GM18508 (cell line): ENCODE results near the gene GTF2IRD1.
"Not testable (repeated sequence)": the region's sequence is repeated elsewhere in the genome, so short reads cannot be mapped to it uniquely, and the experiment has no call there.

Source experiments
- ATAC-seq: cut with Tn5 transposase; IDR thresholded peaks from one replicate; pipeline ENCODE4 v1.9.1; 2021; ENCODE audit warnings: moderate number of reproducible peaks; ENCODE audit not compliant: insufficient read depth, unreplicated experiment

Gene GTF2IRD1

DNA sequence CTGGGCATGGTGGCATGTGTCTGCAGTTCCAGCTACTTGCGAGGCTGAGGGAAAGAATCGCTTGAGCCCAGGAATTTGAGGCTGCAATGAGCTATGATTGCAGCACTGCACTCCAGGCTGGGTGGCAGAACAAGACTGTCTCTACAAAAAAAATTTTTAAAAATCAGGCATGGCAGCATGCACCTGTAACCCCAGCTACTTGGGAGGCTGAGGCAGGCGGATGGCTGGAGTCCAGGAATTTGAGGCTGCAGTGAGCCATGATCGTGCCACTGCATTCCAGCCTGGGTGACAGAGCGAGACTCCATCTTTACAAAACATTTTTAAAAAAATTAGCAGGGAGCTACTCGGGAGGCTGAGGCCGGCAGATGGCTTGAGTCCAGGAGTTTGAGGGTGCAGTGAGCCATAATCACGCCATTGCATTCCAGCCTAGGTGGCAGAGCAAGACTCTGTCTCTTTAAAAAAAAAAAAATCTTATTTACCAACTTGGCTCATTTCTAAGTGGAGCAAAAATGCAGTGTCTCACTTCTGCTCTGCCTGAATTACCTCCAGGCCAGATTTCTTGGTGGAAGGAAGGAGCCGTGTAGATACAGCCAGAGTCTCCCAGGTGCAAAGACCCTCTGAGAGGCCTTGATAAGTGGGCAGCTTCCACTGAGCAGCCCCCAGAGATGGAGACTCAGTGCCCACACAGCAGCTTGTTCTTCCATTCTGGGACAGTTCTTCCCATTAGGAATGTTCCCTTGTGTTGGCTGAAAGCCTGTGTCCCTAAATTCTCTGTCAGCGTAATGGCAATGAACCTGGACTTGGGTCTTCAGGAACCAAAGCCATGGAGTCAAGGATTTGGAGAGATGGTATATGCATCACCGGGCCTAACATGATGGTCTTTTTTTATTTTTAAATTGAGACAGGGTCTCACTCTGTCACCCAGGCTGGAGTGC lies 30.0 kb downstream of the GTF2IRD1 start:
- no peak for ATAC-seq

DNA sequence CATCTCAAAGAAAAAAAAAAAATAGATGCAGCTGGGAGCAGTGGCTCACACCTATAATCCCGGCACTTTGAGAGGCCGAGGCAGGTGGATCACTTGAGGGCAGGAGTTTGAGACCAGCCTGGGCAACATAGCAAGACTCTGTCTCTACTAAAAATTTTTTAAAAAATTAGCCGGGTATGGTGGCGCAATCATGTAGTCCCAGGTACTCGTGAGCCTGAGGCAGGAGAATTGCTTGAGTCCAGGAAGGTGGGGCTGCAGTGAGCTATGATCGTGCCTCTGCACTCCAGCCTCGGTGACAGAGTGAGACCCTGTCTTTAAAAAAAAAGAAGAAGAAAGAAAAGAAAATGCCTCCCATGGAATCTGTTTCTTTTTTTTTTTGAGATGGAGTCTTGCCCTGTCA lies 31.9 kb downstream of the GTF2IRD1 start:
- ATAC-seq: no peak

DNA sequence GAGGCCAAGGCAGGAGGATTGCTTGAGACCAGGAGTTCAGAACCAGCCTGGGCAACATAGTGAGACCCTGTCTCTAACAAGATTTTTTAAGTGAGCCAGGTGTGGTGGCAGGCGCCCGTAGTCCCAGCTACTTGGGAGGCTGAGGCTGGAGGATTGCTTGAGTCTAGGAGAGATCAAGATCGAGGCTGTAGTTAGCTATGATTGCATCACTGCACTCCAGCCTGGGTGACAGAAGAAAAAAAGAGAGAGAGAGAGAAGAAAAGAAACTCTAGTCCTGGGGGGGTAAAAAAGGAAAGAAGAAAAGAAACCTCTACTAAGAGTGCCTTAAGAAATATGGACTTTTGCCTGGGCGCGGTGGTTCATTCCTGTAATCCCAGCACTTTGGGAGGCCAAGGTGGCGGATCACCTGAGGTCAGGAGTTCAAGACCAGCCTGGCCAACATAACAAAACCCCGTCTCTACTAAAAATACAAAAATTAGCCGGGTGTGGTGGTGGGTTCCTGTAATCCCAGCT lies 34.9 kb downstream of the GTF2IRD1 start:
- not testable (repeated sequence) for ATAC-seq

DNA sequence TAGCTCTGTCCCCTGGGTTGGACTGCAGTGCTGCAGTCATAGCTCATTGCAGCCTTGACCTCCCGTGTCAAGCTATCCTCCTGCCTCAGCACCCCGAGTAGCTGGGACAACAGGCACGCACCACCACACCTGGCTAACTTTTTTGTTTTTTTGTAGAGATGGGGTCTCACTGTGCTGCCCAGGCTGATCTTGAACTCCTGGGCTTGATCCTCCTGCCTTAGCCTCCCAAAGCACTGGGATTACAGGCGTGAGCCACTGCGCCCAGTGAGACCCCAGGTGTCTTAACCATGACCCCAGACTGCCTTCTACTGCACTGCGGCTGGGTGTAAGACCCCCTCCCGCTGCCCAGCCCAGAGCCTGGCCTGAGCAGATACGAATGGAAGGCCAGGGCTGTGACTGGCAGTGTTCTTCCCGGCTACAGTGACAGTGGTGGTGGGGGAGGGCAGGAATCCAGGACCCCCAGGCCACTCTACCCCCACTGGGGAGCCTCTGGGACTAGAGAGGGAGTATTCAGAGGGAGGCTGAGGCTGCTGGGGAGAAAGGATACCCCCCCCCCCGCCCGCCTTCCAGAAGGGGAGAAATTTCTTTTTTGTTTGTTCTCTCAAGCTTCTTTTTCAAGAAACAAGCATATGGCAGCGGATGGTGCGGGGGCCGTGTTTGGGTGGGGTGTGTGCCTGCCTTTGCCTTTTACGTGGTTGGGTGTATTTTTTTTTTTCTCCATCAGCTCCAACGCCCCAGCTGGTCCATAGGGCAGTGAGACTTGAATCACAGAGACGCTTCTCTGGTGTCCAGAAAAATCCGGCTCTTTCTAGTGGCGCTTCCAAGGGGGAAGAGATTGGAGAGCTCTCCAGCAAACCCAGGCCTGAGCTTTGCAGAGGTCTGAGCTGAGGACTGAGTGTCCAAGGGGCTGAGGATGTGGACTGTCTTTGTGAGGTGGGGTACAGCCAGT lies 36.6 kb downstream of the GTF2IRD1 start:
- no peak for ATAC-seq

DNA sequence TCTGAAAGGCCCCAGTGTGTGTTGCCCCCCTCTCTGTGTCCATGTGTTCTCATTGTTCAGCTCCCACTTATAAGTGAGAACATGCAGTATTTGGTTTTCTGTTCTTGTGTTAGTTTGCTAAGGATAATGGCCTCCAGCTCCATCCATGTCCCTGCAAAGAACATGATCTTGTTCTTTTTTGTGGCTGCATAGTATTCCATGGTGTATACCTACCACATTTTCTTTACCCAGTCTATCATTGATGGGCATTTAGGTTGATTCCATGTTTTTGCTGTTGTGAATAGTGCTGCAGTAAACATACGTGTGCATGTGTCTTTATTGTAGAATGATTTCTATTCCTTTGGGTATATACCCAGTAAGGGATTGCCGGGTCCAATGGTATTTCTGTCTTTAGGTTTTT lies 37.8 kb downstream of the GTF2IRD1 start:
- not testable (repeated sequence) for ATAC-seq

DNA sequence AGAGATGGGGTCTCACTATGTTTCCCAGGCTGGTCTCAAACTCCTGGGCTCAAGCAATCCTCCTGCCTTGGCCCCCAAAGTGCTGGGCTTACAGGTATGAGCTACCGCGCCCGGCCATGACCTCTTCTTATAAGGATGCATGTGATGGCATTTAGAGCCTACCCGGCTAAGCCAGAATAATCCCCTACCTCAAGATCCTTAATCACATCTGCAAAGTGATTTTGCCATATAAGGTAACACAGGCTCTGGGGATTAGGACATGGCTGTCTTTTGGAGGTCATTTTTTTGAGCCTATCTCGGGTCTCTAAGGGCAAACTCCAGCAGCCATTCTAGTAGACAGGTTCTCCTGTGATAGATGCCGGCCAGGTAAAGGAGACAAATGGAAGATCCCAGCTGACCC lies 39.6 kb downstream of the GTF2IRD1 start:
- ATAC-seq: no peak

DNA sequence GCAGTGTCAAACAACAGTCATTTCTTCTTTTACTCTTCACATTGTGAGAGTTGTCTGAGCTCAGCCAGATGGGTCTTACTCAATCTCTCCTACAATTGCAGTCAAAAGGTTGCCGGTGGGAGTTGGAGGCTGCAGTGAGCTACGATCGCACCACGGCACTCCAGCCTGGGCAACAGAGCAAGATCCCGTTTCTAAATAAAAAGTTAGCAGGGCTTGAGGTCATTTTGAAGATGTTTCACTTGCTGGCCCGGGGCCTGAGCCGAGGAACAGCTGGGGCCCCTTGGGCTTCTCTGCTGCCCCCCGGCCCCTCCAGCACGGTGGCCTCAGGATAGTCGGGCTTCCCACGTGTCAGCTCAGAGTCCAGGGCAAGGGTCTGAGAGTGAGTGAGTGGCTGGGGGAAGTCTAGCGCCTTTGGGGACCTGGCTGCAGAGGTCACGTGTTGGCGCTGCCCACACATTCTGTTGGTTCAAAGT lies 40.4 kb downstream of the GTF2IRD1 start:
- no peak for ATAC-seq

DNA sequence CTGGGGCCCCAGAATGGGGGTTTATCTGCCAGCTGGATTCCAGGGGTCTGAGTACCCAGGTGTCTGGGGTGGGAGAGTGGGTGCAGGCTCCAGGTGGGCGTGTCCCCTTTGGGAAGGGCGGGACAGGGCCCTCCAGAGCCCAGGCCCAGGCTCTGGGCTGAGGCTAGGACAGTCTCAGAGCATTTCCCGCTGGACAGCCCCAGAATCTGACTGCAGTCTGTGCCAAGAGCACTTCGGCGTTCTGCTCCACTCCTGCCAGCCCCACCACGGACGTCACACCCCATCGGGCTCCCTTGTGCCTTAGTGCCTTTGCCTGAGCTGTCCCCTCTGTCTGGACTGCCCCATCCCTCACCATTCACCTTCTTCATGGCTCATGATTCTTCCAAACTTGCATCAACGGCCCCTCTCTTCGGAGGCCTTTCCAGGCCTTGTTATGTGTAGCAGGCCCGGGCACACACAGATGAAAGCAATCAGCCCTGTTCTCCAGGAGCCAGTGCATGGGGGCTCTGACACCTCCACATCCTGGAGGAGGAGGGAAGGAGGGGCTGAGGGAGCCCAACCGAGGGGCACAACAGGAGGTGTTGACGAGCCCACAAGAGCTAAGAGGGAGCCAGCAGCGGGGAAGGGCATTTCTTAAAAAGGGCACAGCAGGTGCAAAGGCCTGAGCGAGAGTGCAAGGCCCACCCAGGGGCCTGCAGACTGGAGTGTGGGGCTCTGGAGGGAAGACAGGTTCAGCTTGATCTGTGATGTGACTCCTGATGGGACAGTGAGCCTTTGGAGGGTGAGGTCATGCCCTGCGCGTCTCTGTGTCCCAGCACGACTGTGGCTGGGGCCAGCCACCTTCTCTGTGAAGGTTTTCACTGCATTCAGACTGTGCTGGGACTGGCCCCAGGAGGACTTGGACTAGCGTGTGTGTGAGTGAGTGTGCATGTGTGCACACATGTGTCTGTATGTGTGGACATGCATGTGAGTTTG lies 41.7 kb downstream of the GTF2IRD1 start:
- ATAC-seq: no peak

DNA sequence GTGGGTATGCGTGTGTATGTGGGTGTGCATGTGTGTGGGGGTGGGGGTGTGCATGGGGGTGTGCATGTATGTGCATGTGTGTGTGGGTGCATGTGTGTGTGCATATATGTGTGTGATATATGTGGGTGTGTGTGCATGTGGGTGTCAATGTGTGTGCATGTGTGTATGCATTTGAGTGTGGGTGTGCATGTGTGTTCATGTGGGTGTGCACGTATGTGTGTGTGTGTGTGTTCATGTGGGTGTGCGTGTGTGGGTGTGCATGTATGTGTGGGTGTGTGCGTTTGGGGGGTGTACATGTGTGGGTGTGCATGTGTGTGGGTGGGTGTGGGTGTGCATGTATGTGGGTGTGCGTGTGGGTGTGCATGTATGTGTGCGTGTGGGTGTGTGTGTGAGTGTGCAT lies 42.6 kb downstream of the GTF2IRD1 start:
- no peak for ATAC-seq

DNA sequence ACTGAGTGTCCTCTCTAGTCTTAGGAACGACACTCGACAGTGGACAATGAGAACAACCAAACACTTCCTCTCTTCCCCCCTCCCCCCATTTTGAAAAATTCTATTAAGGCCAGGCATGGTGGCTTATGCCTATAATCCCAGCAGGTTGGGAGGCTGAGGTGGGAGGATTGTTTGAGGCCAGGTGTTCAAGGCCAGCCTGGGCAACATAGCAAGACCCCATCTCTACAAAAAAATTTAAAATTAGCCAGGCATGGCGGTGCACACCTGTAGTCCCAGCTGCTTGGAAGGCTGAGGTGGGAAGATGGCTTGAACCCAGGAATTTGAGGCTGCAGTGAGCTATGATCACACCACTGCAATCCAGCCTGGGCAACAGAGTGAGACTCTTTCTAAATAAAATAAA lies 43.1 kb downstream of the GTF2IRD1 start:
- ATAC-seq: not testable (repeated sequence)

DNA sequence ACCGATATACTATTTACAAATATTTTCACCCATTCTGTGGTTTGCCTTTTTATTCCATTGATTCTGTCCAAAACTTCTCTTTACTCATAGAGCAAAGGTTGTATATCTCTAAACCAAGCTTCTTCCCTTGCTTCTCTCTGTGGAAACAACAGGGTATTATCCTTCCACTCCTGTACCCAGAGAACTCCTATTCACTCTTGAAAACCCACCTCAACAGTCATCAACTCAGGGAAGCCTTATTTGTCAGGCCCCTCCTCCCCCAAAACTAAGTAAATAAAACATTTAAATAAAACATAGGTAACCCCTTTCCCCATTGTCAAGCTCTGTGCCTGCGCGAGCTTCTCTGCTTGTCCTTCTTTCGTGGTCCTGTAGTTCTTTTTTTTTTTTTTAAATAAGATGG lies 44.6 kb downstream of the GTF2IRD1 start:
- ATAC-seq: no peak

DNA sequence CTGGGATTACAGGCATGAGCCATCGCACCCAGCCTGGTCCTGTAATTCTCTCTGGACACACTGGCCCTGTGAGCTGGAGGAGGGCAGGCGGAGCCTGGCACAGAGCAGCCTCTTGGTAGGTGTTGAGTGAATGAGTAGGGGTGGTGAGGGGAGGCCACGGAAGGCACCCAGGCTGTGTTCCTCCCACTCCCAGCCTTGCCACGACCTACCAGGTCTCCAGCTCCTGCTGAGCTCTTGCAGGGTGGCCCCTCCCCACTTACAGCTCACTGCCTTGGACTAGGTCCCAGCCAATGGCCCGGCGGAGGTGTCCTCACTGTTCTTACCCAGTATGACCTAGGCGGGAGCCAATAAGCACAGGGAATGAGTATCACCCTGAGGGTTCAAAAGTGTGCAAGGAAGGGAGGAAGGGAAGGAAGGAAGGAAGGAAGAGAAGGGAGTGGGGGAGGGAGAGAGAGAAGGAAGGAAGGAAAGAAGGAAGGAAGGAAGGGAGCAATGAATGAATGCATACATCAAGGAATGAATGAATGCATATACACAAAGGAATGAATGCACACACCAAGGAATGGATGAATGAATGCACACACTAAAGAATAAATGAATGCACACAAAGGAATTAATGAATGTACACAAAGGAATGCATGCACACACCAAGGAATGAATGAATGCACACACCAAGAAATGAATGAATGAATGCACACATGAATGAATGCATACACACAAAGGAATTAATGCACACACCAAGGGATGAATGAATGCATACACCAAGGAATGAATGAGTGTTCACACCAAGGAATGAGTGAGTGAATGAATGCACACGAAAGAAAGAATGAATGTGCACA lies 45.5 kb downstream of the GTF2IRD1 start:
- ATAC-seq: no peak

DNA sequence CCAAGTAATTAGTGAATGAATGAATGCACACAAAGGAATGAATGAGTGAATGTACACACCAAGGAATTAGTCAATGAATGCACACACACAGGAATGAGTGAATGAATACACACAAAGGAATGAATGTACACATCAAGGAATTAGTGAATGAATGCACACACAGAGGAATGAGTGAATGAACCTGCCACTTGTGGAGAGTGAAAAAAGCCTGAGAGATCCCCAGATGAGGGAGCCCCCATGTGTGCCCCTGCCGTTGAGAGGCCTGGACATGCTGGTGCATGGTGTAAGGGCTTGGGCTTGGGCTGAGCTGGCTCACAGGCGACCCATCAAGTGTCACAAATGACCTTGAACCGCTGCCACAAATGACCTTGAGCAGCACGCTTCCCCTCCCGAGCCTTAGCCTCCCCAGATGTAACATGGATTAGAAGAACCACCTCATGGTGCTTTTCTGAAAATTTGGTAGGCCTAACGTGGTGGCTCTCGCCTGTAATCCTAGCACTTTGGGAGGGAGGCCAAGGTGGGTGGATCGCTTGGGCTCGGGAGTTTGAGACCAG lies 46.2 kb downstream of the GTF2IRD1 start:
- no peak for ATAC-seq

DNA sequence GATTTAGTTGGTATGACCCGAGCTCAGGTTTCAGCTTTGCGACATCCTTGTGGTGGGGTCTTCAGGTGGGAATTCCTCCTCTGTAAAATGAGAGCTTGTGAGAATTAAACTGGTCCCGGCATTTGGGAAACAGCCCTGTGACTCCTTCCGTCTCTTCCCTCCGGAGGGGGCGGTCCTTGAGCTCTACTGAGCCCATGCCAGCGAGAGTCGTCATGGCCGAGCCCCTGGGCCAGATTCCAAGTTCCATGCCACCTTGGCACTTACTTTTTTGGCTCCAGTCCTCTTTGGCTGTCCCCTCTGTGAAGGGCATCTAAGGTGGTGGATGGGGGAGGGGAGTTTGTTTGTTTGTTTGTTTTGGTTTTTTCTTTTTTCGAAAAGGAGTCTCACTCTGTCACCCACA lies 47.6 kb downstream of the GTF2IRD1 start:
- no peak for ATAC-seq

DNA sequence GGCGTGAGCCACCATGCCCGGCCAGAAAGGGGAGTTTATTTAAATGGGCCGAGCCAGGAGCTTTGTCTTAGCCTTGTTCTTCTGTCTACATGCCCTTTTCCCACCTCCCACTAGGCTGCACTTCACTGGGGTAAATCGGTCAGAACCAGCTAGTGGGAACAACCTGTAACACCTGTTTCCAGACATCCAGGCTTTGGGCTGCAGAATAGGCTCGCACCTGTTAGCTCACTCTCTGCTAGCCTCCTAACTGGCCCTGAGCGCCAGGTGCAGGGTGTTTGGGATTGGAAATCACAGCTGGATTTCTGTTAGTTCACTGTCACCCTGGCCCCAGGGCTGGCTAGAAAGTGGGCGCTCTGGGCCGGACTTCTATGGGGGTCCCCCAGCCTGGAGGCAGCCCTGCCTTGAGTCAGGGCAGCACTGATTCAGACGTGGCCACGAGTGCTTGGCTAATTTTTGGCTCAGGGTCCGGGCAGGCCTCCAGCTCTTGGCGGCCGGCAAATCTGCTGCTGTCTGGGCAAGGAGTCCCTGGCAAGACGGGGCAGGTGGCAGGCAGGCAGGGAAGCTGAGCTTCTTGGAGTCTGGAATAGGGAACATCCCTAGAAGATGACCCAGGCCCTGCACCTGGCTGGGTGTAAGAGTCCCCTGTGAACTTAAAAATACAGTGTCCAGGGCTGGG lies 48.6 kb downstream of the GTF2IRD1 start:
- no peak for ATAC-seq

DNA sequence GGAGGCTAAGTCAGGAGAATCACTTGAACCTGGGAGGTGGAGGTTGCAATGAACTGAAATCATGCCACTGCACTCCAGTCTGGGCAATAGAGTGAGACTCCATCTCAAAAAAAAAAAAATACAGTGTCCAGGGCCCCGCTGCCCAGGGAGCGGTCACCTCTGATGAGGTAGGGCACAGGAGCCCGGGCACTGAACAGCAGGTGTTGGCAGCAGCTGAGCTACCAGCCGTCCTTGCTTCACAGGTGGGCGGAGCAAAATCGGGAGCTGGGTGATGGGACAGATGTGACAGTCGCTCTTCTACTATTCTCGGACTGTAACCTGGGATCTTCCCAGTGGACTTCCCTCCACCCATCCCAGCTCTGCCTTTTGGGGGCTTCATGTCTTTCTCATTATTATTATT lies 49.4 kb downstream of the GTF2IRD1 start:
- no peak for ATAC-seq

DNA sequence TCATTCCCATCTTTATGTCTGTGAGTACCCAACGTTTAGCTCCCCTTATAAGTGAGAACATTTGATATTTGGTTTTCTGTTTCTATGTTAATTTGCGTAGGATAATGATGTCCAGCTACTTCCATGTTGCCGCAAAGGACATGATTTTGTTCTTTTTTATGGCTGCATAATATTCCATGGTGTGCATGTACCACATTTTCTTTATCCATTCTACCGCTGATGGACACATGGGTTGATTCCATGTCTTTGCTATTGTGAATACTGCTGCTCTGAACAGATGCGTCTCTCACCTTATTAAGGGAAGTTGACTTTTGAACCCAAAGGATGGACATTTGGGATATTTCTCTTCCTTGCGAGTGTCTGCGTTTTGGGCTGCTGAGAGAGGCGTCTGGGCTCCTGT lies 50.2 kb downstream of the GTF2IRD1 start:
- no peak for ATAC-seq
